OCI-LY3 (cell line): Measurements from ENCODE around the gene SUSD5.

Experiments used
- H2AFZ ChIP-seq: fragments of 200-600, 300-600 bp; shearing (Covaris generic); 2 replicates; pipeline ENCODE4 v1.6.0; 2014; ENCODE audit warnings: antibody characterized with exemption, low read depth, low read length
- H3K27ac ChIP-seq: fragments of 200-600, 300-600 bp; sonication (generic); 2 replicates; pipeline ENCODE4 v1.5.1; 2014; ENCODE audit warnings: mild to moderate bottlenecking, low read length, moderate library complexity, mixed read lengths
- H3K27me3 ChIP-seq: fragments of 200-600, 300-600 bp; sonication (generic); 2 replicates; pipeline ENCODE4 v1.6.1; 2014; ENCODE audit warnings: low read depth, low read length, mixed read lengths
- H3K36me3 ChIP-seq: fragments of 200-600, 300-600 bp; sonication (generic); replicated peaks from 2 replicates; pipeline ENCODE3; 2014; ENCODE audit warnings: low read depth, low read length, mixed read lengths
- H3K4me1 ChIP-seq: fragments of 300-600, 200-600 bp; sonication (generic); 2 replicates; pipeline ENCODE4 v1.6.1; 2014; ENCODE audit warnings: low read length, mixed read lengths
- H3K4me2 ChIP-seq: fragments of 200-600, 300-600 bp; sonication (generic); 2 replicates; pipeline ENCODE4 v1.6.1; 2014; ENCODE audit warnings: low read length, mixed read lengths
- H3K4me3 ChIP-seq: fragments of 300-600, 200-600 bp; sonication (generic); 2 replicates; pipeline ENCODE4 v1.5.1; 2014; ENCODE audit warnings: antibody characterized with exemption, mild to moderate bottlenecking, low read length, moderate library complexity
- H3K79me2 ChIP-seq: fragments of 300-600, 200-600 bp; shearing (Covaris generic); 2 replicates; pipeline ENCODE4 v1.6.1; 2014; ENCODE audit warnings: mild to moderate bottlenecking, low read length, mixed read lengths
- H3K9ac ChIP-seq: fragments of 300-600, 200-600 bp; shearing (Covaris generic); 2 replicates; pipeline ENCODE4 v1.6.0; 2014; ENCODE audit warnings: mild to moderate bottlenecking, low read length, moderate library complexity
- H3K9me3 ChIP-seq: fragments of 200-600, 300-600 bp; shearing (Covaris generic); 2 replicates; pipeline ENCODE4 v1.6.1; 2014; ENCODE audit warnings: low read length, mixed read lengths; ENCODE audit not compliant: insufficient read depth
- H4K20me1 ChIP-seq: fragments of 200-600, 300-600 bp; sonication (generic); 2 replicates; pipeline ENCODE4 v1.6.1; 2016; ENCODE audit warnings: low read length, mixed read lengths; ENCODE audit not compliant: insufficient read depth
- CTCF ChIP-seq: fragments of 200-600, 300-600 bp; sonication (generic); IDR thresholded peaks from 2 replicates; pipeline ENCODE4 v1.5.1; 2014; ENCODE audit warnings: antibody characterized with exemption, low read length, low read depth
- EZH2phosphoT487 ChIP-seq: fragments of 200-600 bp; shearing (Covaris generic); IDR thresholded peaks from 2 replicates; pipeline ENCODE4 v1.6.1; 2018; ENCODE audit warnings: antibody characterized with exemption, mixed run types, low read depth

Gene SUSD5

GRCh38 chr3:33181229-33181628 lies 37.4 kb downstream of the SUSD5 start:
- Histone ChIP-seq H3K9me3 (no peaks in the 10 kb centered on the region), H3K9ac (no peak overlapping the region), H3K4me3 (no peak overlapping the region), H3K4me1 (no peaks in the 10 kb centered on the region), H3K36me3 (no peaks in the 10 kb centered on the region), H4K20me1 (no peaks in the 10 kb centered on the region), H3K27ac (no peak overlapping the region), H3K27me3 (no peaks in the 10 kb centered on the region), H3K4me2 (no peak overlapping the region), H2AFZ (no peak overlapping the region), H3K79me2 (no peaks in the 10 kb centered on the region)
- TF ChIP-seq CTCF (no peak), EZH2phosphoT487 (no peak)

GRCh38 chr3:33179132-33179531 lies 39.5 kb downstream of the SUSD5 start:
- TF ChIP-seq CTCF = no peak
- TF ChIP-seq EZH2phosphoT487 = no peak
- no peak overlapping the region for H3K27ac ChIP-seq
- H3K4me1 ChIP-seq = no peaks in the 10 kb centered on the region
- no peaks in the 10 kb centered on the region for H3K36me3 ChIP-seq
- H3K27me3 ChIP-seq = no peaks in the 10 kb centered on the region
- H3K4me3 ChIP-seq = no peak overlapping the region
- H3K79me2 ChIP-seq = no peaks in the 10 kb centered on the region
- peak overlapping the region; percentile 16; the same call in 1 of the 2 replicates for H3K4me2 ChIP-seq
- H4K20me1 ChIP-seq = no peaks in the 10 kb centered on the region
- H3K9me3 ChIP-seq = no peaks in the 10 kb centered on the region
- H2AFZ ChIP-seq = no peak overlapping the region
- no peak overlapping the region for H3K9ac ChIP-seq

GRCh38 chr3:33174711-33175414 lies 43.7 kb downstream of the SUSD5 start:
- H3K9ac ChIP-seq = no peak overlapping the region
- no peaks in the 10 kb centered on the region for H3K27me3 ChIP-seq
- no peaks in the 10 kb centered on the region for H4K20me1 ChIP-seq
- no peak overlapping the region for H3K27ac ChIP-seq
- TF ChIP-seq EZH2phosphoT487 (no peak), CTCF (no peak)
- H3K4me1 ChIP-seq = no peaks in the 10 kb centered on the region
- H3K4me2 ChIP-seq = no peak overlapping the region
- H3K36me3 ChIP-seq = no peaks in the 10 kb centered on the region
- no peaks in the 10 kb centered on the region for H3K79me2 ChIP-seq
- H2AFZ ChIP-seq = no peak overlapping the region
- no peaks in the 10 kb centered on the region for H3K9me3 ChIP-seq
- no peak overlapping the region for H3K4me3 ChIP-seq

- Histone ChIP-seq H3K9me3 (no peaks in the 10 kb centered on the region), H4K20me1 (no peaks in the 10 kb centered on the region), H3K4me3 (no peak overlapping the region), H3K79me2 (no peaks in the 10 kb centered on the region), H2AFZ (no peak overlapping the region), H3K4me1 (no peaks in the 10 kb centered on the region), H3K36me3 (no peaks in the 10 kb centered on the region), H3K27me3 (no peaks in the 10 kb centered on the region), H3K4me2 (no peak overlapping the region), H3K27ac (no peak overlapping the region), H3K9ac (no peak overlapping the region)
- no peak for TF ChIP-seq CTCF
Measured at GRCh38 chr3:33174095-33174494, 44.5 kb downstream of the SUSD5 start.
